ENCODE results near the gene KCNQ1. TPM values are rescaled to one million over a fixed set of nuclear protein-coding genes. Genes with fewer than 3 reads are reported as not detected.

Gene KCNQ1
- total and polyA plus RNA-seq, 5 experiments from 2014 or later = 8.7 to 25.1 (median 22.9) TPM

GRCh38 chr11:2523821-2524391 lies 79.1 kb downstream of the KCNQ1 start:
- peak overlapping the region in 2 of 10 donors; percentile 17 to 52 for H3K27ac Mint-ChIP-seq
- H3K4me3 Mint-ChIP-seq = no peak overlapping the region
- no peaks in the 10 kb centered on the region for H3K9me3 Mint-ChIP-seq
- ATAC-seq (no peak), DNase-seq (peak in 1 of 10 donors; percentile 42)
- no peaks in the 10 kb centered on the region for H3K27me3 Mint-ChIP-seq
- POLR2A ChIA-PET = interaction anchor here (0.6 kb wide), 2 partner anchors 35 to 76 kb away, joined by 3 read pairs; no protein-coding TSS in a partner anchor
- H3K4me1 Mint-ChIP-seq = peaks cover 21 to 45% (median 30%) of the 10 kb centered on the region in 4 donors
- peaks cover 0 to 5% (median 1%) of the 10 kb centered on the region in 3 donors for H3K36me3 Mint-ChIP-seq

GRCh38 chr11:2524446-2525165 lies 79.8 kb downstream of the KCNQ1 start:
- Mint-ChIP-seq H3K4me1 (peaks cover 21 to 46% (median 30%) of the 10 kb centered on the region in 4 donors), H3K4me3 (peak overlapping the region in 2 of 10 donors; percentile 48 to 77), H3K36me3 (peaks cover 0 to 8% (median 1%) of the 10 kb centered on the region in 3 donors), H3K27ac (peak overlapping the region in 3 of 10 donors; percentile 17 to 95 (median 24)), H3K9me3 (no peaks in the 10 kb centered on the region), H3K27me3 (no peaks in the 10 kb centered on the region)
- POLR2A ChIA-PET = interaction anchor here (1.4 kb wide), 1 partner anchor 79 kb away, joined by 3 read pairs; no protein-coding TSS in a partner anchor
- DNase-seq (peak in 2 of 10 donors; percentile 15 to 32), ATAC-seq (no peak)

- peak in 2 of 10 donors; percentile 0 to 14 for DNase-seq
These were observed 80.5 kb downstream of the KCNQ1 start for GRCh38 chr11:2525166-2525861.

GRCh38 chr11:2525941-2526807 lies 81.4 kb downstream of the KCNQ1 start:
- POLR2A ChIA-PET = interaction anchor here (1.4 to 1.5 kb wide), 2 partner anchors 72 to 80 kb away, joined by 3 read pairs; no protein-coding TSS in a partner anchor
- Mint-ChIP-seq H3K27me3 (no peaks in the 10 kb centered on the region), H3K4me1 (peaks cover 20 to 47% (median 30%) of the 10 kb centered on the region in 4 donors), H3K36me3 (peaks cover 0 to 5% (median under 1%) of the 10 kb centered on the region in 3 donors), H3K27ac (peak overlapping the region in 9 of 10 donors; percentile 11 to 95 (median 78)), H3K9me3 (no peaks in the 10 kb centered on the region), H3K4me3 (peak overlapping the region in 9 of 10 donors; percentile 26 to 77 (median 56))
- peak in 3 of 10 donors; percentile 6 to 53 (median 15) for DNase-seq
- peak; percentile 12 to 25 for ATAC-seq

More at GRCh38 chr11:2525166-2525861, 80.5 kb downstream of the KCNQ1 start:
- no peak for ATAC-seq
- H3K4me3 Mint-ChIP-seq = peak overlapping the region in 7 of 10 donors; percentile 7 to 77 (median 51)
- peaks cover 21 to 46% (median 30%) of the 10 kb centered on the region in 4 donors for H3K4me1 Mint-ChIP-seq
- no peaks in the 10 kb centered on the region for H3K9me3 Mint-ChIP-seq
- POLR2A ChIA-PET = interaction anchor here (1.4 to 1.5 kb wide), 2 partner anchors 71 to 80 kb away, joined by 3 read pairs; no protein-coding TSS in a partner anchor
- H3K27ac Mint-ChIP-seq = peak overlapping the region in 7 of 10 donors; percentile 29 to 95 (median 78)
- H3K36me3 Mint-ChIP-seq = peaks cover 0 to 8% (median 1%) of the 10 kb centered on the region in 3 donors
- no peaks in the 10 kb centered on the region for H3K27me3 Mint-ChIP-seq

GRCh38 chr11:2526808-2527381 lies 82.1 kb downstream of the KCNQ1 start:
- Mint-ChIP-seq H3K27me3 (no peaks in the 10 kb centered on the region), H3K9me3 (no peaks in the 10 kb centered on the region), H3K4me1 (peaks cover 19 to 51% (median 33%) of the 10 kb centered on the region in 4 donors), H3K27ac (peak overlapping the region in 9 of 10 donors; percentile 40 to 95 (median 78)), H3K4me3 (peak overlapping the region; percentile 41 to 77 (median 58)), H3K36me3 (peaks cover 0 to 5% (median 0%) of the 10 kb centered on the region in 3 donors)
- POLR2A ChIA-PET = interaction anchor here (1.5 kb wide), 1 partner anchor 73 kb away, joined by 3 read pairs; no protein-coding TSS in a partner anchor
- DNase-seq = peak in 4 of 10 donors; percentile 7 to 52 (median 28)
- ATAC-seq = peak; percentile 35 to 61

GRCh38 chr11:2527621-2528291 lies 82.9 kb downstream of the KCNQ1 start:
- DNase-seq (peak in 2 of 10 donors; percentile 3 to 52), ATAC-seq (no peak)
- Mint-ChIP-seq H3K27me3 (no peaks in the 10 kb centered on the region), H3K9me3 (no peaks in the 10 kb centered on the region), H3K36me3 (peaks cover 0 to 5% (median 0%) of the 10 kb centered on the region in 3 donors), H3K27ac (peak overlapping the region in 3 of 10 donors; percentile 31 to 73 (median 36)), H3K4me1 (peaks cover 23 to 57% (median 40%) of the 10 kb centered on the region in 4 donors), H3K4me3 (peak overlapping the region in 2 of 10 donors; percentile 2 to 15)
- POLR2A ChIA-PET = no interaction called here

- POLR2A ChIA-PET = no interaction called here
- no peak overlapping the region for H3K4me3 Mint-ChIP-seq
- peaks cover 0 to 5% (median 0%) of the 10 kb centered on the region in 3 donors for H3K36me3 Mint-ChIP-seq
- no peak for ATAC-seq
- no peaks in the 10 kb centered on the region for H3K27me3 Mint-ChIP-seq
- H3K27ac Mint-ChIP-seq = peak overlapping the region in 8 of 10 donors; percentile 31 to 82 (median 62)
- peaks cover 30 to 64% (median 48%) of the 10 kb centered on the region in 4 donors for H3K4me1 Mint-ChIP-seq
- no peaks in the 10 kb centered on the region for H3K9me3 Mint-ChIP-seq
- peak in 1 of 10 donors; percentile 54 for DNase-seq
These were observed 83.7 kb downstream of the KCNQ1 start for GRCh38 chr11:2528301-2529050.

- POLR2A ChIA-PET = no interaction called here
- peak overlapping the region in 2 of 10 donors; percentile 47 to 63 for H3K27ac Mint-ChIP-seq
These were observed 84.4 kb downstream of the KCNQ1 start for GRCh38 chr11:2529173-2529572.

GRCh38 chr11:2529636-2530035 lies 84.8 kb downstream of the KCNQ1 start:
- Mint-ChIP-seq H3K4me3 (no peak overlapping the region), H3K27ac (no peak overlapping the region), H3K4me1 (peaks cover 30 to 66% (median 51%) of the 10 kb centered on the region in 4 donors), H3K36me3 (peaks cover 0 to 5% (median 0%) of the 10 kb centered on the region in 3 donors), H3K27me3 (no peaks in the 10 kb centered on the region), H3K9me3 (no peaks in the 10 kb centered on the region)
- DNase-seq = peak in 1 of 10 donors; percentile 47
- no peak for ATAC-seq
- POLR2A ChIA-PET = no interaction called here

More at GRCh38 chr11:2529173-2529572, 84.4 kb downstream of the KCNQ1 start:
- Mint-ChIP-seq H3K9me3 (no peaks in the 10 kb centered on the region), H3K4me1 (peaks cover 32 to 67% (median 51%) of the 10 kb centered on the region in 4 donors), H3K36me3 (peaks cover 0 to 5% (median 0%) of the 10 kb centered on the region in 3 donors), H3K27me3 (no peaks in the 10 kb centered on the region), H3K4me3 (no peak overlapping the region)
- DNase-seq (peak in 1 of 10 donors; percentile 46), ATAC-seq (no peak)

All from naive thymus-derived CD8-positive, alpha-beta T cell (primary cell).